Erythroblast (primary cell): Measurements from ENCODE around the gene PHLDB1.

ENCODE experiments used
- GATA1 ChIP-seq: IDR thresholded peaks from 2 replicates; pipeline ENCODE4 v1.6.1; 2011; ENCODE audit warnings: low read depth, mild to moderate bottlenecking, control low read depth, low read length, moderate library complexity
- POLR2A ChIP-seq: IDR thresholded peaks from 2 replicates; pipeline ENCODE4 v1.6.1; 2011; ENCODE audit warnings: mild to moderate bottlenecking, low read length

- no peak for TF ChIP-seq POLR2A
- no peak for TF ChIP-seq GATA1
Observed at GRCh38 chr11:118632577-118633318, 25.3 kb downstream of the PHLDB1 start.
